ENCODE data around the gene UST.

DNA sequence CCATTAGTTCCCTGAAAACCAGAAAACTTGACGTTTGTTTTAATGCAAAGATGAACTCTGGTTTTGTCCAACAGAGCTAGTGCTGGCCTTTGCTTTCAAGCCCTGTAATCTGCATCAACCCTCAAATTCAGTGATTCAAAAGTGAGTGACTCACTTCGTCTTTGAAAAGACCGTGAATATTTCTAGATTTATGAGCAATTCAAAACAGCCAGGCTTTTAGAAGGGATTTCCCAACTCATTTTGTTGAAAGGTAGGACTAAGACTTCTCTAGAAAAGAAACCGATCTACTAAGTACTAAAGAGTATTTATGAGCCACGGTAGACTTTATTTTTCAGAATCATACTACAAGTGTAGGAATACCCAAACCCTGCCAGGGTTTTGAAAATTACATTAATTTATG, 121.5 kb downstream of the UST start:
- TF ChIP-seq EZH2 (IDR thresholded peaks at IDR 0.05; ENCODE audit: borderline replicate concordance, insufficient read depth, low read depth, low read length, poor library complexity, severe bottlenecking) = no peak
- TF ChIP-seq, protein P1, sequence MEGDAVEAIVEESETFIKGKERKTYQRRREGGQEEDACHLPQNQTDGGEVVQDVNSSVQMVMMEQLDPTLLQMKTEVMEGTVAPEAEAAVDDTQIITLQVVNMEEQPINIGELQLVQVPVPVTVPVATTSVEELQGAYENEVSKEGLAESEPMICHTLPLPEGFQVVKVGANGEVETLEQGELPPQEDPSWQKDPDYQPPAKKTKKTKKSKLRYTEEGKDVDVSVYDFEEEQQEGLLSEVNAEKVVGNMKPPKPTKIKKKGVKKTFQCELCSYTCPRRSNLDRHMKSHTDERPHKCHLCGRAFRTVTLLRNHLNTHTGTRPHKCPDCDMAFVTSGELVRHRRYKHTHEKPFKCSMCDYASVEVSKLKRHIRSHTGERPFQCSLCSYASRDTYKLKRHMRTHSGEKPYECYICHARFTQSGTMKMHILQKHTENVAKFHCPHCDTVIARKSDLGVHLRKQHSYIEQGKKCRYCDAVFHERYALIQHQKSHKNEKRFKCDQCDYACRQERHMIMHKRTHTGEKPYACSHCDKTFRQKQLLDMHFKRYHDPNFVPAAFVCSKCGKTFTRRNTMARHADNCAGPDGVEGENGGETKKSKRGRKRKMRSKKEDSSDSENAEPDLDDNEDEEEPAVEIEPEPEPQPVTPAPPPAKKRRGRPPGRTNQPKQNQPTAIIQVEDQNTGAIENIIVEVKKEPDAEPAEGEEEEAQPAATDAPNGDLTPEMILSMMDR (IDR thresholded peaks at IDR 0.05) = no peak
